Adrenal gland (tissue), 12 donors: ENCODE data around the gene PRR14L. TPM values are rescaled to one million over a fixed set of nuclear protein-coding genes. Genes with fewer than 3 reads are reported as not detected.
"Not testable (repeated sequence)": the region's sequence is repeated elsewhere in the genome, so short reads cannot be mapped to it uniquely, and the experiment has no call there.

Experiments
- DNase-seq, 7 donors: peaks; one replicate each; pipeline ENCODE4 v3.0.0-alpha.2; 2019 to 2020
- H3K27ac ChIP-seq, 5 donors: fragments of 200-600 bp; sonication (generic) in 4 of 5; 1 replicate in 3 of 5; 2 replicates in 2 of 5; pipeline versions ENCODE4 v1.5.1 to v1.8.0; 2016 to 2020; ENCODE audit warnings: mild to moderate bottlenecking in 1 of 5
- H3K27me3 ChIP-seq: fragments of 200-600 bp; 2 replicates; pipeline ENCODE4 v1.8.0; 2021
- H3K36me3 ChIP-seq, 2 donors: fragments of 200-600 bp; replicated peaks in 1 of 2; 1 replicate in 1 of 2; 2 replicates in 1 of 2; pipeline versions ENCODE4 v1.5.1 to v1.8.0; 2018 to 2022
- H3K4me1 ChIP-seq, 2 donors: fragments of 200-600 bp; replicated peaks in 1 of 2; 1 replicate in 1 of 2; 2 replicates in 1 of 2; pipeline versions ENCODE4 v1.5.1 to v1.8.0; 2018 to 2021
- H3K4me3 ChIP-seq, 4 donors: fragments of 200-600 bp; sonication (generic) in 3 of 4; one replicate each; pipeline ENCODE4 v1.5.1; 2016 to 2018
- H3K9me3 ChIP-seq, 3 donors: fragments of 200-600 bp; sonication (generic) in 1 of 3; replicated peaks in 1 of 3; 1 replicate in 2 of 3; 2 replicates in 1 of 3; pipeline versions ENCODE4 v1.5.1 to v1.8.0; 2016 to 2021
- CTCF ChIP-seq, 6 experiments: fragments of 450-650 bp in 4 of 6; fragments of 200-600 bp in 2 of 6; sonication (generic) in 1 of 6; IDR thresholded peaks; 1 replicate in 5 of 6; 2 replicates in 1 of 6; pipeline versions ENCODE4 v1.5.1 to v1.8.0; 2016 to 2021; ENCODE audit warnings: antibody characterized with exemption in 6 of 6, mild to moderate bottlenecking in 2 of 6, moderate library complexity in 1 of 6
- POLR2A ChIP-seq, 2 donors: fragments of 450-650 bp; IDR thresholded peaks; one replicate each; pipeline ENCODE4 v1.6.1; 2017; ENCODE audit warnings: antibody characterized with exemption in 2 of 2, mild to moderate bottlenecking in 2 of 2, moderate library complexity in 1 of 2
- WGBS, 4 donors: extraction: QIAGEN DNeasy Blood & Tissue Kit in 2 of 4; methylation state at CpG; one replicate each; pipeline versions ENCODE4 v1.1.5 to v1.1.7; 2013 to 2017; 5-methylcytosine and 5-hydroxymethylcytosine counted together
- intact Hi-C, 2 donors: fragments of 100-400 bp; cut with DNase I; formaldehyde crosslinking; loops; one replicate each; pipeline versions ENCODE4 v1.14.1 to v1.15.0; 2022 to 2023
- polyA plus RNA-seq, 3 donors: library from polyadenylated mRNA; stranded (reverse); fragments of 200-250 nt in 2 of 3; fragments of 350-450 nt in 1 of 3; fragmentation: Illumina TruSeq in 1 of 3; extraction: RNeasy Lipid Tissue Mini Kit (QIAGEN cat#74804) in 1 of 3; gene quantifications; one replicate each; pipeline ENCODE4 v1.2.3, GENCODE V29; 2013 to 2014
- total RNA-seq, 9 donors: library from RNA; depleted of rRNA in 4 of 9; stranded (reverse); fragments of >200 nt in 4 of 9; fragments of 120-200 nt in 1 of 9; fragmentation: NEBNext Ultra II Directional in 1 of 9; extraction: Animal tissue kit (Norgen Biotek cat#: 25700) in 1 of 9; gene quantifications; one replicate each; pipeline versions ENCODE4 v1.1.0 to v1.2.4, GENCODE V29; 2013 to 2023
- donor health status: healthy with polysubstance abuse.
- donor health status: Bipolar disorder and iron deficiency.
- donor health status: DM: yes; HTN: yes; CAD: no.
- donor health status: DM: no; HTN: no; CAD: no.
- donor health status: DM: no; HTN: no; CAD: no.
- donor health status: DM: yes; HTN: yes; CAD: no.

The PRR14L gene
- total and polyA plus RNA-seq, 12 donors = 6.8 to 53.6 (median 23.1) TPM

GRCh38 chr22:31707519-31707918, 42.4 kb downstream of the PRR14L start:
- TF ChIP-seq CTCF (IDR thresholded peaks at IDR 0.05) = no peak
- TF ChIP-seq POLR2A (IDR thresholded peaks at IDR 0.05) = no peak
- WGBS, 4 donors = 86 to 90% (median 87%) methylated on average over 8 of the region's 8 CpGs
- H3K4me3 ChIP-seq = no peak overlapping the region

GRCh38 chr22:31695423-31695822, 54.5 kb downstream of the PRR14L start:
- no peaks in the 10 kb centered on the region for H3K27me3 ChIP-seq
- intact Hi-C loops = no loop called here
- peaks cover 0 to 69% of the 10 kb centered on the region in 2 donors for H3K36me3 ChIP-seq
- no peaks in the 10 kb centered on the region for H3K4me1 ChIP-seq
- H3K4me3 ChIP-seq = no peak overlapping the region
- no peak overlapping the region for H3K27ac ChIP-seq
- DNase-seq = peak in 1 of 7 donors; percentile 12
- H3K9me3 ChIP-seq = no peaks in the 10 kb centered on the region
- TF ChIP-seq CTCF (IDR thresholded peaks at IDR 0.05) (no peak), POLR2A (IDR thresholded peaks at IDR 0.05) (no peak)
- WGBS, 4 donors = 75 to 79% (median 77%) methylated on average over 4 of the region's 4 CpGs

More at GRCh38 chr22:31707519-31707918, 42.4 kb downstream of the PRR14L start:
- Histone ChIP-seq H3K36me3 (peaks cover 0 to 44% of the 10 kb centered on the region in 2 donors), H3K9me3 (no peaks in the 10 kb centered on the region), H3K4me1 (no peaks in the 10 kb centered on the region), H3K27ac (no peak overlapping the region), H3K27me3 (no peaks in the 10 kb centered on the region)
- peak in 1 of 7 donors; percentile 46 for DNase-seq
- intact Hi-C loops = no loop called here

GRCh38 chr22:31694046-31694445, 55.9 kb downstream of the PRR14L start:
- intact Hi-C loops, H3K4me1 ChIP-seq, H3K27ac ChIP-seq, H3K27me3 ChIP-seq, H3K9me3 ChIP-seq, H3K4me3 ChIP-seq, DNase-seq: not testable (repeated sequence)
- WGBS, 4 donors = 92 to 98% (median 98%) methylated on average over 6 to 11 of the region's 11 CpGs
- H3K36me3 ChIP-seq = peaks cover 0 to 56% of the 10 kb centered on the region in 2 donors

- DNase-seq = no peak
- TF ChIP-seq CTCF (IDR thresholded peaks at IDR 0.05) (no peak), POLR2A (IDR thresholded peaks at IDR 0.05) (no peak)
- Histone ChIP-seq H3K27me3 (no peaks in the 10 kb centered on the region), H3K4me1 (no peaks in the 10 kb centered on the region), H3K36me3 (peaks cover 0 to 55% of the 10 kb centered on the region in 2 donors), H3K9me3 (no peaks in the 10 kb centered on the region), H3K4me3 (no peak overlapping the region), H3K27ac (no peak overlapping the region)
- intact Hi-C loops = no loop called here
- WGBS, 4 donors = 59 to 76% (median 66%) methylated on average over 1 of the region's 1 CpG
Observed at GRCh38 chr22:31692186-31692886, 57.6 kb downstream of the PRR14L start.

- H3K27me3 ChIP-seq = no peaks in the 10 kb centered on the region
- intact Hi-C loops = no loop called here
- no peaks in the 10 kb centered on the region for H3K9me3 ChIP-seq
- 92 to 100% (median 98%) methylated on average over 3 of the region's 3 CpGs for WGBS, 4 donors
- H3K36me3 ChIP-seq = peaks cover 0 to 54% of the 10 kb centered on the region in 2 donors
- H3K4me1 ChIP-seq = no peaks in the 10 kb centered on the region
- H3K4me3 ChIP-seq = no peak overlapping the region
- no peak for DNase-seq
- no peak for TF ChIP-seq POLR2A (IDR thresholded peaks at IDR 0.05)
- no peak for TF ChIP-seq CTCF (IDR thresholded peaks at IDR 0.05)
- no peak overlapping the region for H3K27ac ChIP-seq
Observed at GRCh38 chr22:31691408-31691807, 58.5 kb downstream of the PRR14L start.
